Prostate gland (tissue), 2 donors: ENCODE measurements around the gene FAM98B.

Experiments used
- CTCF ChIP-seq, 4 experiments: fragments of 200-600 bp in 2 of 4; fragments of 450-650 bp in 2 of 4; sonication (generic) in 2 of 4; IDR thresholded peaks; 1 replicate in 3 of 4; 2 replicates in 1 of 4; pipeline ENCODE4 v1.5.1; 2016 to 2019; ENCODE audit warnings: antibody characterized with exemption in 4 of 4, mild to moderate bottlenecking in 2 of 4, moderate library complexity in 2 of 4
- POLR2A ChIP-seq: fragments of 450-650 bp; IDR thresholded peaks from one replicate; pipeline ENCODE4 v1.6.1; 2016; ENCODE audit warnings: antibody characterized with exemption, mild to moderate bottlenecking
- POLR2AphosphoS5 ChIP-seq: sonication (generic); formaldehyde crosslinking; IDR thresholded peaks from one replicate; pipeline ENCODE4 v1.6.1; 2017; ENCODE audit warnings: antibody characterized with exemption

- TF ChIP-seq POLR2AphosphoS5: no peak
- TF ChIP-seq CTCF (IDR thresholded peaks at IDR 0.05): no peak
- no peak for TF ChIP-seq POLR2A
Observed at GRCh38 chr15:38430106-38430760, 23.7 kb upstream of the FAM98B start.
